ENCODE measurements around the gene ZNF391.
"Not testable (repeated sequence)": the region's sequence is repeated elsewhere in the genome, so short reads cannot be mapped to it uniquely, and the experiment has no call there.

ZNF391 gene

DNA sequence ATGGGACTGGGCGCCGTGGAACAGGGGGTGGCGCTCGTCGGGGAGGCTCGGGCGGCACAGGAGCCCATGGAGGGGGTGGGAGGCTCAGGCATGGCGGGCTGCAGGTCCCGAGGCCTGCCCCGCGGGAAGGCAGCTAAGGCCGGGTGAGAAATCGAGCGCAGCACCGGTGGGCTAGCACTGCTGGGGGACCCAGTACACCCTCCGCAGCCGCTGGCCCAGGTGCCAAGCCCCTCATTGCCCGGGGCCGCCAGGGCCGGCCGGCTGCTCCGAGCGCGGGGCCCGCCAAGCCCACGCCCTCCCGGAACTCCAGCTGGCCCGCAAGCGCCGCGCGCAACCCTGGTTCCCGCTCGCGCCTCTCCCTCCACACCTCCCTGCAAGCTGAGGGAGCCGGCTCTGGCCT lies 36.3 kb downstream of the ZNF391 start:
- not testable (repeated sequence) for DNase-seq

- DNase-seq = no peak
These were observed 37.6 kb downstream of the ZNF391 start for GRCh38 chr6:27426045-27426620.

GRCh38 chr6:27428502-27428901 lies 39.9 kb downstream of the ZNF391 start:
- no peak for DNase-seq

- no peak for DNase-seq
These were observed 40.4 kb downstream of the ZNF391 start for GRCh38 chr6:27428966-27429365.

GRCh38 chr6:27433714-27434113 lies 45.2 kb downstream of the ZNF391 start:
- DNase-seq = no peak

GRCh38 chr6:27439371-27439770 lies 50.8 kb downstream of the ZNF391 start:
- DNase-seq = no peak

DNA sequence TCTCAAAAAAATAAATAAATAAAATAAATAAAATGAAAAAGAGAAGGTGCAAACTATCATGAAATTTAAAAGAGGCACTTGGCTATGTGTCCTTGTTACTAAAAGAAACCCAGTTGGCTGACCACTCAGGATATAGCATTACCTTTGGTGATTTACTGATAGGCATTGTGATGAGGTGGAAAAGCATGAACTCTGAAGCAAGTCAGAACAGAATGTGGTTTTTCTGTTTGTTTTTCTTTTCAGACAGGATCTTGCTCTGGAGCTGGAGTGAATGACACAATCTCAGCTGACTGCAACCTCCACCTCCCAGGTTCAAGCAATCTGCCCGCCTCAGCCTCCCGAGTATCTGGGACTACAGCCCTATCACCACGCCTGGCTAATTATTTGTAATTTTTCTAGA lies 52.4 kb downstream of the ZNF391 start:
- DNase-seq = no peak

DNA sequence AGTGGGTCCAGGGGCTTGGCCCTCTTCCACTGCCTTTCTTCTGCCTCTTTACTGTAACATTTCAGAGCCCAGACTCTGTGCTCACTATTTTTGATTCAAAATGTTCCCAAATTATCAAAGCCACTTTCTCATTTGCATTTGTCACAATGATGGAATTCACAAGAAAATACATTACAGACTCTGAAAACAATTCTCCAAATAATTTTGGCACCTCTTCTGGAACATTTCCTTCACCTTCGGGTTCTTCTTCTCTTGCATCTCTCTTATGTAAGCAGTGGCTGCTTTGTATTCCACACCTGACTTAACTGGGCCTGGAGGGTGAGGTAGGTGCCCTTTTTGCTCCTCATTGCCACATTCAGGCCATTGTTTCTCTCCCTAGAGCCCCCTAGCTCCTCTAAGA lies 54.4 kb downstream of the ZNF391 start:
- no peak for DNase-seq

DNA sequence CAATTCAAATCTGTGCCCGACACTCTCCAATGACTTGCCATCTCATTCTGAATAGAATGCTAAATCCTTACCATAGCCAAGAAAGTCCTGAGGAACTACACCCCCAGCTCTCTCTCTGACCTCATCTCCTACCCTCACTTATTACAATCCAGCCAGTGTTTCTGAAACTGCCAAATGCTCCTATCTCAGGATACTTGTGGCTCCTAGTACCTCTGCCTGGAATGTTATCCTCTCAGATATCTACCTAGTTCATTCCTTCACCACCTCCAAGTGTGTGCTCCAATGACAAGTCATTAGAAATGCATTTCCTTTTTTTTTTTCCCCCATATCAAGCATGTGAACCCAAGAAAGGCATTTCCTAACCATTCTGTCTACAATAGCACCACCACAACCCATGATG lies 59.9 kb downstream of the ZNF391 start:
- no peak for DNase-seq

DNA sequence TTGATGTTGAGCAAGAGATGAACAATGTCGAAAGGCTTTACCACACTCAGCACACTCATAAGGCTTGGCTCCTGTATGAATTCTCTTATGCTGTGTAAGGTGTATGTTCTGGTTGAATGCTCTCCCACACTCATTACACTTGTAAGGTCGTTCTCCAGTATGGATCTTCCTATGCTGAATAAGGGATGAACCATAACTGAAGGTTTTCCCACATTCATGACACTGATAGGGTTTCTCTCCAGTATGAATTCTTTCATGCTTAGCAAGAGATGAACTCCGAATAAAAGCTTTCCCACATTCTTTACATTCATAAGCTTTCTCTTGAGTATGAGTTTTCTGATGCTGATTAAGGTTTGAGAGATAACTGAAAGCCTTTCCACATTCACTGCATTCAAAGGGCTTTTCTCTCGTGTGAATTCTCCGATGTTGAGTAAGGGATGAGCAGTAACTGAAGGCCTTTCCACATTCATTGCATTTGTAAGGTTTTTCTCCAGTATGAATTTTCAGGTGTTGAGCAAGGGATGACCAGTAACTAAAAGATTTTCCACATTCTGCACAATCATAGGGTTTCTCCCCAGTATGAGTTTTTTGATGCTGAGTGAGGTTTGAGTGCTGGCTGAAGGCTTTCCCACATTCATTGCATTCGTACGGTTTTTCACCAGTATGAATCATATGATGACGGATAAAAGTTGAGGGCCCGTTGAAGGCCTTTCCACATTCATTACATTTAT lies 63.3 kb downstream of the ZNF391 start:
- DNase-seq = no peak

- DNase-seq = no peak
These were observed 63.9 kb downstream of the ZNF391 start for GRCh38 chr6:27452496-27452897.

All from CD4-positive, alpha-beta T cell treated with Interferon gamma for 1 hour (primary cell).